OCI-LY7 (cell line): ENCODE measurements around the gene CMIP.

Source experiments
- CTCF ChIP-seq: fragments of 200-600 bp; sonication (generic); conservative IDR thresholded peaks from 2 replicates; pipeline ENCODE4 v1.5.1; 2014; ENCODE audit warnings: mild to moderate bottlenecking, antibody characterized with exemption, low read length, moderate library complexity, mixed read lengths
- EZH2phosphoT487 ChIP-seq: fragments of 200-600 bp; sonication (generic); IDR thresholded peaks from 2 replicates; pipeline ENCODE4 v1.6.1; 2018; ENCODE audit warnings: low read depth, borderline replicate concordance, mild to moderate bottlenecking, mixed run types, antibody characterized with exemption, low read length, moderate library complexity, mixed read lengths

GRCh38 chr16:81745704-81746558, 301.3 kb downstream of the CMIP start:
- TF ChIP-seq CTCF (peak; percentile 22; the same call in 1 of the 2 replicates), EZH2phosphoT487 (no peak)
